ENCODE data around the gene PLEKHG4.

PLEKHG4 gene

GRCh38 chr16:67265834-67266233, 13.5 kb upstream of the PLEKHG4 start:
- DNase-seq: no peak

DNA sequence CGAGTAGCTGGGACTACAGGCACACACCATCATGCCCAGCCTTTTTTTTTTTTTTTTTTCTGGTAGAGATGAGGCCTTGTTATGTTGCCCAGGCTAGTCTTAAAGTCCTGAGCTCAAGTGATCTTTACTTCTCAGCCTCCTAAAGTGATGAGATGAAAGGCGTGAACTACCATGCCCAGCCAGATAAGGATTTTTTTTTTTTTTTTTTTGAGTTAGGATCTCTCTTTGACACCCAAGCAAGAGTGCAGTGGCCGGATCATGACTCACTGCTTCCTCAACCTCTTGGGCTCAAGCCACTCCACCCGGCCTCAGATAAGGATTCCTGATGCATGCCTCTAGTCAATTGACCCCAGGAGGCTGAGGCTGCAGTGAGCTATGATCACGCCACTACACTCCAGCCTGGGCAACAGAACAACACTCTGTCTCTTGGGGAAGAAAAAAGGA, 11.2 kb upstream of the PLEKHG4 start:
- no peak for DNase-seq

DNA sequence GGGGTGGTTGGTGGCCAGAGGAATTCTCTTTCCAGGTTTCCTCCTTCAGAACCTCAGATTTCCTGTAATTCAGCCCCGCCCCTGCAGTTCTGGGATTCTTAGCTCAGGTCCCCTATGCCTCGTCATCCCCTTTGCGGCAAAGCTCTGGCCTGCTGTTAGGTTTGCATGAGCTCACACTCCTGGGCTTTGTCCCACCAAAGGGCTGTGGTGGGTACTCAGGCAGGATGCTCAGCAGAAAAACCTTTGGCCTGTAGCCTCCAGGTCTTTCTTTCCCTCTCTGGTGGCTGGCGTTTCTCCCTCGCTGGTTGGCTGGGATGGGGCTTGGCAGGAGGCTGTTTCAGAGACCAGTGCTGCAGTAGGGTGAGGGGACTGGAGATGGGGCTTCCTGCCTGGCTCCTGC, 9.6 kb upstream of the PLEKHG4 start:
- no peak for DNase-seq

- DNase-seq: no peak
Observed at GRCh38 chr16:67270931-67271338, 8.4 kb upstream of the PLEKHG4 start.

DNA sequence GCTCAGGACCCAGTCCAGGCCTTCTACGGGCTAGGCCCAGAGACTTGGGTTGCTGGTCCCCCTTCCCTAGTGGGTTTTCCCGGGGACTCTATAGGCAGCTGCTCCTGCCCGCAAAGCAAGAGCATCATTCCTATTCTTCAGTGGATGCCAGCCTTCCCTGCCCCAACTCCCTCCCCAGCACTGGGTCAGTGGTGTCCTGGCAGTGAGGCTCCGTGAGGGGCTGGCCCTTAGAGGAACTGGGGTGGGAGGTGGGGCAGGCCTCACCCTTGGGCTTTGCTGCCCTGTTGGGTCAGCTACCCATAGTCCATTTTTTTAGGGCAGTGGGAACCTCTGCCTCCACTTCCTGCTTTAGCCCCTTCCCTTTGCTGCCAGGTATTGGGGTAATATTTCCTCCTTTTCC, 7.9 kb upstream of the PLEKHG4 start:
- DNase-seq: no peak

GRCh38 chr16:67275321-67275720, 4.0 kb upstream of the PLEKHG4 start:
- no peak for DNase-seq

DNA sequence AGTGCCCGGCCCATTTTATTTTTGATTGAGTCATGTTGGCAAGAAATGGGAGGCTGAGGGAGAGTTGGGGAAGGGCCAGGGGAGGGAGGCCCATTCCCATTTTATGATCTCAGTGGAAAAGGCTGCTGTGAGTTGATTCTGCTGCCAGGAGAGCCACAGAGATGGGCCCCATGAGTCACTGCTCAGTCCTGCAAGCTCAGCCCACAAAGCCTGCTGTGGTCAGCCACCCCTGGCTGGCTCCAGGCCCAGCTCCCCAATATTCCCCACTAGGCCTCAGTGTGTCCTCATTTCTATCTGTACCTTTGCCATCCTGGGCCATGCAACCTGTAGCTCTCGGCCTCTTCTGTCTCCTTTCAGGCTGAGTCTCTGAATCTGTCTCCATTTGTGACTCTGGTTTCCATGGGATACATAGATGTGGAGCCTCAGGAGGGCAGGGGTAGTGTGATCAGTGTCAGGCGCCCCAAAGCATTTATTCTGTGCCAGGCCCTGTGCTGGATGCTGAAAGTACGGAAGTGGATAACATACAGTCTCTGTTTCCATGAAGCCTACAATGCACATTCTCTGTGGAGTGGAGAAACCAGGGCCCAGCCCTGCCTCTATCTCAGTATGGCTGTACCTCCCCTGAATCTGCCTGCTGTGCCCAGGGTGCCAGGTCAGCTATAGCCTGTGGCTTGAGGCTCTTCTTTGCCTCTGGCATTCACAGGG, 1.9 kb upstream of the PLEKHG4 start:
- DNase-seq: no peak

- no peak for DNase-seq
Observed at GRCh38 chr16:67277999-67278772, 1.1 kb upstream of the PLEKHG4 start.

DNA sequence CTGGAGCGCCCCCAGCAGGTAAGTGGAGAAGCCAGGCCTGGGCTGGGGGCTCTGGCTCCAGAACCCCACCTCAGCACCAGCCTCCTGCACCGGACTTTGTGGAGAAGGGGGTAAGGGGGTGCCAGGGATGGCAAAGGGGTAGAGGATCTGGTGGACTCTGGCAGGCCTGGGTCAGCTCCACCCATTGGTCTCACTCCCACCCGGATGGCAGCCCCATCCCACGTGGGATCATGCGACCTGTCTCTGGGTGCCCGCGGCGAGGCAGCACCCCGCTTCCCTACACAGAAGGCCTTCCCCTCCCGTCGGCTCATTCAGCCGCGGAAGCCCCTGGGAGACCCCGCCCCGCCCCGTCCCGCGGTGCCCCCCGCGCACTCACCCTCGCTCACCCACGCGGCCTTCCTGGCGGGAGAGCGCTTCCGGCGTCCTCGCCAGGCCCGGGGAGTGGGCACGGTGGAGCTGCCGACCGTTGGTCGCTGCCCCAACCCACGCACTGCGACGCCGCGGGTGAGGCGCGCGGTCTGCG, 498 bp upstream of the PLEKHG4 start:
- no peak for DNase-seq

GRCh38 chr16:67280090-67281015, 1.0 kb downstream of the PLEKHG4 start:
- no peak for DNase-seq

- no peak for DNase-seq
Observed at GRCh38 chr16:67281536-67282446, 2.5 kb downstream of the PLEKHG4 start.

- no peak for DNase-seq
Observed at GRCh38 chr16:67282447-67282805, 3.1 kb downstream of the PLEKHG4 start.

GRCh38 chr16:67283039-67283825, 3.9 kb downstream of the PLEKHG4 start:
- DNase-seq: no peak

DNA sequence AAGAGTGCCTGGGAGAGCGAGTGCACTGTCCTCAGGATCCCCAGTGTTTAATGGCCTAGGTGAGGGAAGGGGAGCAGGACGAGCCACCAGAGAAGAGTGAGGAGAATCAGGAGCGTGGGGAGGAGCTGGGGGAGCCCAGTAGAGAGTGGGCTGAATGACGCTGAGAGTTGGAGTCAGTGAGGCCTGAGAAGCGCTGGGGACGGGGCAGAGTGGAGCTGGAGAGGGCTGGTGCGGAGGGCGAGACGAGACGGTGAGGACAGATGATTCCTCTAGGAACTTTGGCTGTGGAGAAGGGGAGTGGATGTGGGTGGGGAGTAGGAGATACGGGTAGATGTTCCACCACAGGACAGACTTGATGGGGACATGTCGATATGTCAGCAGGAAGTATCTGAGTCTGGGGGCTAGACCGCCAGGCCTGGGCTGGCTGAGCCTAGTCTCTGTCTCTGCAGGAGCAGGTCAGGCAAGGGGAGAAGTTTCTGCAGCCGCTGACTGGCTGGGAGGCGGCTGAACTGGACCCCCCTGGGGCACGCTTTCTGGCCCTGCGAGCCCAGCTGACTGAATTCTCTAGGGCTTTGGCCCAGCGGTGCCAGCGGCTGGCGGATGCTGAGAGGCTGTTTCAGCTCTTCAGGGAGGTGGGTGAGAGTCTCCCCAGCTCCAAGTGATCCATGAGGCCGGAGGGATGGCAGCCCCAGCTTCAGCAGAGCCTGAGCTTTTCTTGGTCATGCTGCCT, 4.7 kb downstream of the PLEKHG4 start:
- DNase-seq: no peak

DNA sequence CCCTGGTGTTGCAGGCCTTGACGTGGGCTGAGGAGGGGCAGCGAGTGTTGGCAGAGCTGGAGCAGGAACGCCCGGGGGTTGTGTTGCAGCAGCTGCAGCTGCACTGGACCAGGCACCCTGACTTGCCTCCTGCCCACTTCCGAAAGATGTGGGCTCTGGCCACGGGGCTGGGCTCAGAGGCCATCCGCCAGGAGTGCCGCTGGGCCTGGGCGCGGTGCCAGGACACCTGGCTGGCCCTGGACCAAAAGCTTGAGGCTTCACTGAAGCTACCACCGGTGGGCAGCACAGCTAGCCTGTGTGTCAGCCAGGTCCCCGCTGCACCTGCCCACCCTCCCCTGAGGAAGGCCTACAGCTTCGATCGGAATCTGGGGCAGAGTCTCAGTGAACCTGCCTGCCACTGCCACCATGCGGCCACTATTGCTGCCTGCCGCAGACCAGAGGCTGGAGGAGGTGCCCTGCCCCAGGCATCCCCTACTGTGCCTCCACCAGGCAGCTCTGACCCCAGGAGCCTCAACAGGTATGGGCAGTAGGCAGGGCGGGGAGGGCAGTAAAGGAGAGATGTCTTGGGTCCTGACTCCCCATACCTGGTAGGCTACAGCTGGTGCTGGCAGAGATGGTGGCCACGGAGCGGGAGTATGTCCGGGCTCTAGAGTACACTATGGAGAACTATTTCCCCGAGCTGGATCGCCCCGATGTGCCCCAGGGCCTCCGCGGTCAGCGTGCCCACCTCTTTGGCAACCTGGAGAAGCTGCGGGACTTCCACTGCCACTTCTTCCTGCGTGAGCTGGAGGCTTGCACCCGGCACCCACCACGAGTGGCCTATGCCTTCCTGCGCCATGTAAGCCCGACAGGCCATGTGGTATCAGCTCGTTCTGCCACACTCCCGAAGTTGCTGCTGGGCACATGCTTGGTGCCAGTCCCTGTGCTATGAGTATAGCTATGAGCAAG, 5.6 kb downstream of the PLEKHG4 start:
- no peak for DNase-seq

GRCh38 chr16:67286441-67287235, 7.3 kb downstream of the PLEKHG4 start:
- no peak for DNase-seq

DNA sequence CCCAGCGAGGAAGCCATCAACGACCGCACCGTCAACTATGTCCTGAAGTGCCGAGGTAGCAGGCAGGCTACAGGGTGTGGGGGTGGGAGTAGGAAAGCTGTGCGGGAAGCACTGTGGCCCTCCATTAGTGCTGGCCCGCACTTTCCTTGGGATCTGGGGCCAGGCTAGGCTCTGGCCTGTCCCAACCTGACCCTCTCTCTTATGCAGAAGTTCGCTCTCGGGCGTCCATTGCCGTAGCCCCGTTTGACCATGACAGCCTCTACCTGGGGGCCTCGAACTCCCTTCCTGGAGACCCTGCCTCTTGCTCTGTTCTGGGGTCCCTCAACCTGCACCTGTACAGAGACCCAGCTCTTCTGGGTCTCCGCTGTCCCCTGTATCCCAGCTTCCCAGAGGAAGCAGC, 8.6 kb downstream of the PLEKHG4 start:
- DNase-seq: no peak

DNA sequence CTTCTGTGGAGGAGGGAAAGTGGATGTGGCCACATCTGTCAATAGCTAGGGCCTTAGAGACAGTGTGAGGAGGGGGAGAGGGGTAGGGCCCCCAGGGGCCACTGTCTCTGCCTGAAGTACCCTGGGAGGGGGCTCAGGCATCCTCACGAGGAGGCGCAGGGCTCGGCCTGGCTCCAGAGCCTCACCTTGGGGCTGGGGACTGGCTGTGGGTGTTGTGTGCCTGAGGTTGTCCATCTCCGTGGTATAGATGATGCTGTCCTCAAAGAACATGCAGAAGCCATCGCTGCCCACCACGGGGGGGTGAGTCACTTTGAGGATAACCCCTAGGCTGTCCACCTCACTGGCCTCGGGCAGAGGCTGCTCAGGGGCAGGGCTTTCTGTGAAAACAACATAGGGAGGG, 12.1 kb downstream of the PLEKHG4 start:
- no peak for DNase-seq

Data from stimulated activated CD4-positive, alpha-beta T cell treated with anti-CD3 and anti-CD28 coated beads, Interleukin-4, amount 100 ng/mL, for 1 hour (primary cell).